Liver (tissue), 9 donors: ENCODE data around the gene PRKACA. TPM values are rescaled to one million over a fixed set of nuclear protein-coding genes. Genes with fewer than 3 reads are reported as not detected.

Source experiments
- DNase-seq: peaks from one replicate; pipeline ENCODE4 v3.0.0-alpha.2; 2017; ENCODE audit warnings: low spot score
- H3K27ac ChIP-seq, 2 donors: one replicate each; pipeline ENCODE4 v1.7.0; 2013; ENCODE audit warnings: inconsistent platforms in 2 of 2, low read length in 2 of 2, control low read depth in 1 of 2, low read depth in 1 of 2, mild to moderate bottlenecking in 1 of 2
- H3K27me3 ChIP-seq, 4 donors: one replicate each; pipeline versions ENCODE4 v1.6.1 to v1.7.0; 2013; ENCODE audit warnings: low read length in 3 of 4, inconsistent platforms in 1 of 4, mild to moderate bottlenecking in 1 of 4, moderate library complexity in 1 of 4; ENCODE audit not compliant: control insufficient read depth in 4 of 4, insufficient read depth in 4 of 4
- H3K36me3 ChIP-seq, 4 donors: one replicate each; pipeline versions ENCODE4 v1.6.1 to v1.7.0; 2013; ENCODE audit warnings: low read length in 3 of 4, mild to moderate bottlenecking in 3 of 4, low read depth in 1 of 4, moderate library complexity in 1 of 4; ENCODE audit not compliant: control insufficient read depth in 4 of 4, insufficient read depth in 3 of 4
- H3K4me1 ChIP-seq, 4 donors: one replicate each; pipeline versions ENCODE4 v1.6.1 to v1.7.0; 2013; ENCODE audit warnings: low read length in 3 of 4, mild to moderate bottlenecking in 3 of 4, moderate library complexity in 1 of 4; ENCODE audit not compliant: control insufficient read depth in 4 of 4, insufficient read depth in 4 of 4
- H3K4me3 ChIP-seq, 3 donors: one replicate each; pipeline versions ENCODE4 v1.6.1 to v1.7.0; 2013; ENCODE audit warnings: low read length in 3 of 3, control low read depth in 1 of 3, low read depth in 1 of 3, mild to moderate bottlenecking in 1 of 3
- H3K9ac ChIP-seq, 2 donors: one replicate each; pipeline ENCODE4 v1.7.0; 2013; ENCODE audit warnings: low read length in 2 of 2, mild to moderate bottlenecking in 2 of 2, moderate library complexity in 2 of 2, control low read depth in 1 of 2, low read depth in 1 of 2
- H3K9me3 ChIP-seq, 4 donors: one replicate each; pipeline versions ENCODE4 v1.6.1 to v1.7.0; 2013; ENCODE audit warnings: low read length in 3 of 4; ENCODE audit not compliant: control insufficient read depth in 4 of 4
- EGR1 ChIP-seq, 2 donors: IDR thresholded peaks; 2 replicates each; pipeline ENCODE4 v1.6.1; 2016 to 2018; ENCODE audit warnings: antibody characterized with exemption in 2 of 2, low read depth in 2 of 2
- FOXA1 ChIP-seq: IDR thresholded peaks from 2 replicates; pipeline ENCODE4 v1.6.1; 2016; ENCODE audit warnings: antibody characterized with exemption
- FOXA2 ChIP-seq: IDR thresholded peaks from 2 replicates; pipeline ENCODE4 v1.6.1; 2016; ENCODE audit warnings: antibody characterized with exemption
- GABPA ChIP-seq, 2 donors: IDR thresholded peaks in 1 of 2; conservative IDR thresholded peaks in 1 of 2; 2 replicates each; pipeline ENCODE4 v1.6.1; 2016; ENCODE audit warnings: antibody characterized with exemption in 2 of 2, mild to moderate bottlenecking in 1 of 2, moderate library complexity in 1 of 2
- HNF4A ChIP-seq, 2 donors: conservative IDR thresholded peaks; 2 replicates each; pipeline ENCODE4 v1.6.1; 2016; ENCODE audit warnings: antibody characterized with exemption in 2 of 2, mild to moderate bottlenecking in 2 of 2
- HNF4G ChIP-seq: IDR thresholded peaks from 2 replicates; pipeline ENCODE4 v1.6.1; 2016; ENCODE audit warnings: antibody characterized with exemption
- JUND ChIP-seq, 2 donors: IDR thresholded peaks; 2 replicates each; pipeline ENCODE4 v1.6.1; 2016; ENCODE audit warnings: antibody characterized with exemption in 2 of 2
- NR2F2 ChIP-seq: IDR thresholded peaks from 2 replicates; pipeline ENCODE4 v1.6.1; 2016; ENCODE audit warnings: antibody characterized with exemption
- RAD21 ChIP-seq, 2 donors: IDR thresholded peaks; 2 replicates each; pipeline ENCODE4 v1.6.1; 2016; ENCODE audit warnings: antibody characterized with exemption in 2 of 2, mild to moderate bottlenecking in 2 of 2
- RXRA ChIP-seq, 2 donors: IDR thresholded peaks; 2 replicates each; pipeline ENCODE4 v1.6.1; 2017 to 2018; ENCODE audit warnings: antibody characterized with exemption in 2 of 2, mild to moderate bottlenecking in 1 of 2
- SP1 ChIP-seq: IDR thresholded peaks from 2 replicates; pipeline ENCODE4 v1.6.1; 2018; ENCODE audit warnings: antibody characterized with exemption, mild to moderate bottlenecking
- TAF1 ChIP-seq: conservative IDR thresholded peaks from 2 replicates; pipeline ENCODE4 v1.6.1; 2016; ENCODE audit warnings: antibody characterized with exemption, mild to moderate bottlenecking
- YY1 ChIP-seq: IDR thresholded peaks from 2 replicates; pipeline ENCODE4 v1.6.1; 2016; ENCODE audit warnings: antibody characterized with exemption, mild to moderate bottlenecking
- WGBS: extraction: QIAGEN DNeasy Blood & Tissue Kit; methylation state at CpG from one replicate; pipeline ENCODE4 v1.1.7; 2013; 5-methylcytosine and 5-hydroxymethylcytosine counted together
- polyA plus RNA-seq, 2 donors: library from polyadenylated mRNA; stranded (reverse) in 1 of 2; unstranded in 1 of 2; fragments of 200-250 nt in 1 of 2; fragments of >200 nt in 1 of 2; fragmentation: Nextera tagmentation in 1 of 2; extraction: Ambion mirVana in 1 of 2; gene quantifications; one replicate each; pipeline versions ENCODE4 v1.2.1 to v1.2.3, GENCODE V29; 2013 to 2015
- total RNA-seq, 2 donors: library from RNA; depleted of rRNA; stranded (reverse); fragments of >200 nt; gene quantifications; one replicate each; pipeline ENCODE4 v1.2.3, GENCODE V29; 2014
- TF ChIP-seq, protein P1 (sequence below): IDR thresholded peaks from 2 replicates; pipeline ENCODE4 v1.6.1; 2016; ENCODE audit warnings: antibody characterized with exemption
- TF ChIP-seq, protein P2 (sequence below): IDR thresholded peaks from 2 replicates; pipeline ENCODE4 v1.6.1; 2016; ENCODE audit warnings: antibody characterized with exemption, mild to moderate bottlenecking
- TF ChIP-seq, protein P3 (sequence below): fragments of 150-350 bp; IDR thresholded peaks from 2 replicates; pipeline ENCODE4 v1.5.1; 2017; ENCODE audit warnings: improper control_type of control experiment, low read depth, low read length; ENCODE audit not compliant: missing input control
- TF ChIP-seq, protein P4 (sequence below): IDR thresholded peaks from 2 replicates; pipeline ENCODE4 v1.6.1; 2016; ENCODE audit warnings: antibody characterized with exemption
- TF ChIP-seq, protein P5 (sequence below): IDR thresholded peaks from 2 replicates; pipeline ENCODE4 v1.6.1; 2016; ENCODE audit warnings: antibody characterized with exemption
- donor health status: healthy.
- donor health status: healthy.
- donor health status: healthy.
- donor health status: healthy.
- donor health status: healthy.

Gene PRKACA
- total and polyA plus RNA-seq, 4 donors = 15.5 to 72.4 (median 40.2) TPM

DNA sequence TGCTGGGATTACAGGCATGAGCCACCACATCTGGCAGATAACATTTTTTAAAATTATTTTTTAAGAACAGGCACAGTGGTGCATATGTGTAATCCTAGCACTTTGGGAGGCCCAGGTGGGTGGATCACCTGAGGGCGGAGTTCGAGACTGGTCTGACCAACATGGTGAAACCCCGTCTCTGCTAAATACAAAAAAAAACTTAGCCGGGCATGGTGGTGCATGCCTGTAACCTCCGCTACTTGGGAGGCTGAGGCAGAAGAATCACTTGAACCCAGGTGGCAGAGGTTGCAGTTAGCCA lies 55.1 kb downstream of the PRKACA start:
- H3K27me3 ChIP-seq = peaks cover 0 to 3% (median 0%) of the 10 kb centered on the region in 4 donors
- WGBS = 68% methylated on average over 5 of the region's 5 CpGs
- H3K9me3 ChIP-seq = no peaks in the 10 kb centered on the region
- H3K27ac ChIP-seq = peak overlapping the region; percentile 84 to 89
- H3K4me1 ChIP-seq = peaks cover 1 to 41% (median 24%) of the 10 kb centered on the region in 4 donors
- no peak for DNase-seq
- peaks cover 0 to 2% (median 0%) of the 10 kb centered on the region in 4 donors for H3K36me3 ChIP-seq
- H3K9ac ChIP-seq = no peak overlapping the region
- H3K4me3 ChIP-seq = no peak overlapping the region
- TF ChIP-seq, protein P1, sequence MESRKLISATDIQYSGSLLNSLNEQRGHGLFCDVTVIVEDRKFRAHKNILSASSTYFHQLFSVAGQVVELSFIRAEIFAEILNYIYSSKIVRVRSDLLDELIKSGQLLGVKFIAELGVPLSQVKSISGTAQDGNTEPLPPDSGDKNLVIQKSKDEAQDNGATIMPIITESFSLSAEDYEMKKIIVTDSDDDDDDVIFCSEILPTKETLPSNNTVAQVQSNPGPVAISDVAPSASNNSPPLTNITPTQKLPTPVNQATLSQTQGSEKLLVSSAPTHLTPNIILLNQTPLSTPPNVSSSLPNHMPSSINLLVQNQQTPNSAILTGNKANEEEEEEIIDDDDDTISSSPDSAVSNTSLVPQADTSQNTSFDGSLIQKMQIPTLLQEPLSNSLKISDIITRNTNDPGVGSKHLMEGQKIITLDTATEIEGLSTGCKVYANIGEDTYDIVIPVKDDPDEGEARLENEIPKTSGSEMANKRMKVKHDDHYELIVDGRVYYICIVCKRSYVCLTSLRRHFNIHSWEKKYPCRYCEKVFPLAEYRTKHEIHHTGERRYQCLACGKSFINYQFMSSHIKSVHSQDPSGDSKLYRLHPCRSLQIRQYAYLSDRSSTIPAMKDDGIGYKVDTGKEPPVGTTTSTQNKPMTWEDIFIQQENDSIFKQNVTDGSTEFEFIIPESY = no peak
- TF ChIP-seq HNF4G = no peak
- TF ChIP-seq YY1 = no peak
- TF ChIP-seq HNF4A (conservative IDR thresholded peaks at IDR 0.05) = no peak
- TF ChIP-seq RXRA (IDR thresholded peaks at IDR 0.05) = no peak
- TF ChIP-seq NR2F2 = no peak

DNA sequence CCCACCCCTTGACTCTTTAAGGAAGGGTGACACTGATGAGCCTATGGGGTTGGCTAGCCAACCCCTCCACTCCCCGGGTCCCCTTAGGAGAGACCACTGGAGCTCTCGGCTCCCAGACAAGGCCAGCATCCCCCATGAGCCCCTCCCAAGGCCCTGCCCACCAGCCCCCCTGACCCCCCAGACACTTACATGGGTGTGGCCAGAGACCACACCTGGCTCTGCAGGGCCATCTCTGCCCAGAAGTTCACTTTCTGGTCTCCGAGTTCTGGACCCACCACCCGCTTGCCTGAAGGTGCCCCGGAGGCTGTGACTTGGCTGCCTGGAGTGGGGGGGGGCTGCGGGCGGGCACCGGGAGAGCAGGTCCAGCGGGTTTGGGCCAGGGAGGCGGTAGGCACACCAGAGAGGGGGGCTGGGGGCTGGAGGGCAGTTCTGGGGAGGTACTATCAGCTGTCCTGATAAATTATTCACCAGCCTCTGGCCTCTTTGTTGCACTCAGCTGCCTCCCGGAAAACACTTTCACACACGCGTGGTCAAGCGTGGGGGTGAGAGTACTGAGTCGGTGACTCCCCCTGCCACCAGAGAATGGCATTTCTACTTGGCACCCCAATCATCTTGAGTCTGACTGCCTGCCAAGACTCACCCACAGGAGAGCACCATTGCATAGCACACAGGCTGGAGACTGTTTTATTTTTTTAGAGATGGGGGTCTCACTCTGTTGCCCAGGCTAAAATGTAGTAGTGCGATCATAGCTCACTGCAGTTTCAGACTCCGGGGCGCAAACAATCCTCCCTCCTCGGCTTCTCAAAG lies 55.6 kb downstream of the PRKACA start, which contains the start of gene PALM3:
PALM3 (minus strand) TSS at position 326 of the 807 bp plus-strand sequence; CDS start at position 230, 96 bp downstream.
- H3K27ac ChIP-seq = peak within 1 kb of the TSS; percentile 84 to 89
- TF ChIP-seq, protein P2, sequence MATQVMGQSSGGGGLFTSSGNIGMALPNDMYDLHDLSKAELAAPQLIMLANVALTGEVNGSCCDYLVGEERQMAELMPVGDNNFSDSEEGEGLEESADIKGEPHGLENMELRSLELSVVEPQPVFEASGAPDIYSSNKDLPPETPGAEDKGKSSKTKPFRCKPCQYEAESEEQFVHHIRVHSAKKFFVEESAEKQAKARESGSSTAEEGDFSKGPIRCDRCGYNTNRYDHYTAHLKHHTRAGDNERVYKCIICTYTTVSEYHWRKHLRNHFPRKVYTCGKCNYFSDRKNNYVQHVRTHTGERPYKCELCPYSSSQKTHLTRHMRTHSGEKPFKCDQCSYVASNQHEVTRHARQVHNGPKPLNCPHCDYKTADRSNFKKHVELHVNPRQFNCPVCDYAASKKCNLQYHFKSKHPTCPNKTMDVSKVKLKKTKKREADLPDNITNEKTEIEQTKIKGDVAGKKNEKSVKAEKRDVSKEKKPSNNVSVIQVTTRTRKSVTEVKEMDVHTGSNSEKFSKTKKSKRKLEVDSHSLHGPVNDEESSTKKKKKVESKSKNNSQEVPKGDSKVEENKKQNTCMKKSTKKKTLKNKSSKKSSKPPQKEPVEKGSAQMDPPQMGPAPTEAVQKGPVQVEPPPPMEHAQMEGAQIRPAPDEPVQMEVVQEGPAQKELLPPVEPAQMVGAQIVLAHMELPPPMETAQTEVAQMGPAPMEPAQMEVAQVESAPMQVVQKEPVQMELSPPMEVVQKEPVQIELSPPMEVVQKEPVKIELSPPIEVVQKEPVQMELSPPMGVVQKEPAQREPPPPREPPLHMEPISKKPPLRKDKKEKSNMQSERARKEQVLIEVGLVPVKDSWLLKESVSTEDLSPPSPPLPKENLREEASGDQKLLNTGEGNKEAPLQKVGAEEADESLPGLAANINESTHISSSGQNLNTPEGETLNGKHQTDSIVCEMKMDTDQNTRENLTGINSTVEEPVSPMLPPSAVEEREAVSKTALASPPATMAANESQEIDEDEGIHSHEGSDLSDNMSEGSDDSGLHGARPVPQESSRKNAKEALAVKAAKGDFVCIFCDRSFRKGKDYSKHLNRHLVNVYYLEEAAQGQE = peak; percentile 42
- no peak for TF ChIP-seq JUND (IDR thresholded peaks at IDR 0.05)
- TF ChIP-seq FOXA1 = no peak
- TF ChIP-seq SP1 = peak; percentile 37
- TF ChIP-seq NR2F2 = no peak
- TF ChIP-seq EGR1 (IDR thresholded peaks at IDR 0.05; ENCODE audit: low read depth in 2 of 2) = no peak
- TF ChIP-seq TAF1 = peak; percentile 67
- no peak for TF ChIP-seq RAD21 (IDR thresholded peaks at IDR 0.05)
- no peak for TF ChIP-seq FOXA2
- TF ChIP-seq RXRA (IDR thresholded peaks at IDR 0.05) = peak in 1 of 2 donors; percentile 27
- TF ChIP-seq, protein P3, sequence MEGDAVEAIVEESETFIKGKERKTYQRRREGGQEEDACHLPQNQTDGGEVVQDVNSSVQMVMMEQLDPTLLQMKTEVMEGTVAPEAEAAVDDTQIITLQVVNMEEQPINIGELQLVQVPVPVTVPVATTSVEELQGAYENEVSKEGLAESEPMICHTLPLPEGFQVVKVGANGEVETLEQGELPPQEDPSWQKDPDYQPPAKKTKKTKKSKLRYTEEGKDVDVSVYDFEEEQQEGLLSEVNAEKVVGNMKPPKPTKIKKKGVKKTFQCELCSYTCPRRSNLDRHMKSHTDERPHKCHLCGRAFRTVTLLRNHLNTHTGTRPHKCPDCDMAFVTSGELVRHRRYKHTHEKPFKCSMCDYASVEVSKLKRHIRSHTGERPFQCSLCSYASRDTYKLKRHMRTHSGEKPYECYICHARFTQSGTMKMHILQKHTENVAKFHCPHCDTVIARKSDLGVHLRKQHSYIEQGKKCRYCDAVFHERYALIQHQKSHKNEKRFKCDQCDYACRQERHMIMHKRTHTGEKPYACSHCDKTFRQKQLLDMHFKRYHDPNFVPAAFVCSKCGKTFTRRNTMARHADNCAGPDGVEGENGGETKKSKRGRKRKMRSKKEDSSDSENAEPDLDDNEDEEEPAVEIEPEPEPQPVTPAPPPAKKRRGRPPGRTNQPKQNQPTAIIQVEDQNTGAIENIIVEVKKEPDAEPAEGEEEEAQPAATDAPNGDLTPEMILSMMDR = no peak
- TF ChIP-seq HNF4G = no peak
- TF ChIP-seq GABPA (IDR thresholded peaks at IDR 0.05 in 1 of 2, conservative IDR thresholded peaks at IDR 0.05 in 1 of 2) = no peak
- TF ChIP-seq YY1 = no peak
- peak in 1 of 2 donors; percentile 3 for TF ChIP-seq HNF4A (conservative IDR thresholded peaks at IDR 0.05)
- TF ChIP-seq, protein P4, sequence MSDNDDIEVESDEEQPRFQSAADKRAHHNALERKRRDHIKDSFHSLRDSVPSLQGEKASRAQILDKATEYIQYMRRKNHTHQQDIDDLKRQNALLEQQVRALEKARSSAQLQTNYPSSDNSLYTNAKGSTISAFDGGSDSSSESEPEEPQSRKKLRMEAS = no peak
- TF ChIP-seq, protein P1 = no peak
- TF ChIP-seq, protein P5, sequence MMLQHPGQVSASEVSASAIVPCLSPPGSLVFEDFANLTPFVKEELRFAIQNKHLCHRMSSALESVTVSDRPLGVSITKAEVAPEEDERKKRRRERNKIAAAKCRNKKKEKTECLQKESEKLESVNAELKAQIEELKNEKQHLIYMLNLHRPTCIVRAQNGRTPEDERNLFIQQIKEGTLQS = no peak
- peaks cover 1 to 41% (median 24%) of the 10 kb centered on the region in 4 donors for H3K4me1 ChIP-seq
- no peak for DNase-seq
- peak within 1 kb of the TSS in 1 of 2 donors; percentile 65 for H3K9ac ChIP-seq
- H3K9me3 ChIP-seq = no peaks in the 10 kb centered on the region
- 33% methylated on average over 19 of the region's 19 CpGs for WGBS
- H3K36me3 ChIP-seq = peaks cover 0 to 2% (median 0%) of the 10 kb centered on the region in 4 donors
- H3K27me3 ChIP-seq = peaks cover 0 to 3% (median 0%) of the 10 kb centered on the region in 4 donors
- H3K4me3 ChIP-seq = peak within 1 kb of the TSS; percentile 53 to 79 (median 60)
